Gastroesophageal sphincter (tissue), 3 donors: ENCODE data around the gene ACAA1.

Source experiments
- EP300 ChIP-seq: sonication (generic); formaldehyde crosslinking; IDR thresholded peaks from one replicate; pipeline ENCODE4 v1.6.1; 2017; ENCODE audit warnings: antibody characterized with exemption, mild to moderate bottlenecking
- POLR2A ChIP-seq, 2 donors: fragments of 450-650 bp; IDR thresholded peaks; one replicate each; pipeline ENCODE4 v1.6.1; 2017; ENCODE audit warnings: antibody characterized with exemption in 2 of 2, mild to moderate bottlenecking in 2 of 2, moderate library complexity in 1 of 2
- POLR2AphosphoS5 ChIP-seq: sonication (generic); formaldehyde crosslinking; IDR thresholded peaks from one replicate; pipeline ENCODE4 v1.6.1; 2017; ENCODE audit warnings: antibody characterized with exemption
- TF ChIP-seq, protein P1 (sequence below), 4 experiments: fragments of 200-600 bp in 2 of 4; fragments of 450-650 bp in 2 of 4; sonication (generic) in 1 of 4; IDR thresholded peaks; one replicate each; pipeline ENCODE4 v1.5.1; 2017 to 2019; ENCODE audit warnings: antibody characterized with exemption in 4 of 4, mild to moderate bottlenecking in 2 of 4, moderate library complexity in 2 of 4

DNA sequence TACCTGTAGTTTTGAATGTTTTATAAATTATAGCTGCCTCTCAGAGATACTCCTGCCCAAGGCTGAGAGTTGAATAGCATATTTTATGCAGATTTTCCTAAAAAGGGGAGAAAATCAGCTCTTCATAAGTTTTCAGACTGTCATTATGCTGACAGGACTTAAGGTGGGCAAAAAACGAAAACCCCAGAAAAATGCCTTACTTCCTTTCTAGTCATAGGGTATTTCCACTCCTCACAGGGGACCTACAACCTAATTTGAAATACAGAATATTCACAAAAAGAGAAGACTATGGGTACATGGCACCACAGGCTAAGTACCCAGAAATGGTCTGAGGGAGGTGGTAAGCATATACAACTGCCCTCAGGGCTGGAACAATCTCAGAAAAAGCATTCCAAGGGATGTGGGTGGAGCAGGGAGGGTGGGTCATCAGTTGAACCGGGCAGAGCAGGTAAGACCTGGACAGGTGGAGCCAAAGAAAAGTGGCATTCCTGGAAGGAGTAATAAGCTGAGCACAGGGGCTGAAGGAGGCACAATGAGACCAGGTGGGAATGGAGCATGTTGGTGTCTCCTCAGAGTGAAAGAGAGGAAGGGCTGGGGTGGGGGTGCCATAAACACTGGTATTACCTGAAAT, 17.8 kb upstream of the ACAA1 start:
- TF ChIP-seq, protein P1, sequence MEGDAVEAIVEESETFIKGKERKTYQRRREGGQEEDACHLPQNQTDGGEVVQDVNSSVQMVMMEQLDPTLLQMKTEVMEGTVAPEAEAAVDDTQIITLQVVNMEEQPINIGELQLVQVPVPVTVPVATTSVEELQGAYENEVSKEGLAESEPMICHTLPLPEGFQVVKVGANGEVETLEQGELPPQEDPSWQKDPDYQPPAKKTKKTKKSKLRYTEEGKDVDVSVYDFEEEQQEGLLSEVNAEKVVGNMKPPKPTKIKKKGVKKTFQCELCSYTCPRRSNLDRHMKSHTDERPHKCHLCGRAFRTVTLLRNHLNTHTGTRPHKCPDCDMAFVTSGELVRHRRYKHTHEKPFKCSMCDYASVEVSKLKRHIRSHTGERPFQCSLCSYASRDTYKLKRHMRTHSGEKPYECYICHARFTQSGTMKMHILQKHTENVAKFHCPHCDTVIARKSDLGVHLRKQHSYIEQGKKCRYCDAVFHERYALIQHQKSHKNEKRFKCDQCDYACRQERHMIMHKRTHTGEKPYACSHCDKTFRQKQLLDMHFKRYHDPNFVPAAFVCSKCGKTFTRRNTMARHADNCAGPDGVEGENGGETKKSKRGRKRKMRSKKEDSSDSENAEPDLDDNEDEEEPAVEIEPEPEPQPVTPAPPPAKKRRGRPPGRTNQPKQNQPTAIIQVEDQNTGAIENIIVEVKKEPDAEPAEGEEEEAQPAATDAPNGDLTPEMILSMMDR (IDR thresholded peaks at IDR 0.05) = no peak
- no peak for TF ChIP-seq EP300
- no peak for TF ChIP-seq POLR2A (IDR thresholded peaks at IDR 0.05)
- TF ChIP-seq POLR2AphosphoS5 = no peak
